HEK293 (cell line): ENCODE data around the gene GPR146.

Source experiments
- CTCF ChIA-PET: fragments of 350-600 bp; formaldehyde crosslinking; extraction: SDS; loops from one replicate; lab custom pipeline; 2021; ENCODE audit warnings: antibody characterized with exemption; lab: Yijun Ruan, JAX
- POLR2A ChIA-PET: fragments of 300-600 bp; formaldehyde crosslinking; extraction: SDS; loops from one replicate; lab custom pipeline; 2020; ENCODE audit warnings: antibody characterized with exemption, inconsistent platforms; lab: Yijun Ruan, JAX
- H3K27ac ChIP-seq: fragments of 200-500 bp; sonication (Bioruptor generic); 2 replicates; pipeline ENCODE4 v1.5.1; 2014; ENCODE audit warnings: low read depth, low read length, control low read depth, inconsistent platforms; ENCODE audit errors: extremely low read depth
- H3K36me3 ChIP-seq, 2 experiments: fragments of 200-500 bp in 1 of 2; sonication (Bioruptor generic) in 1 of 2; 1 replicate in 1 of 2; 2 replicates in 1 of 2; pipeline ENCODE4 v1.5.1; 2014 to 2017; ENCODE audit warnings: inconsistent platforms in 2 of 2, low read length in 2 of 2; ENCODE audit not compliant: control insufficient read depth in 2 of 2, insufficient read depth in 1 of 2
- H3K4me1 ChIP-seq: fragments of 200-500 bp; sonication (Bioruptor generic); 2 replicates; pipeline ENCODE4 v1.5.1; 2014; ENCODE audit warnings: mild to moderate bottlenecking, low read length, inconsistent platforms; ENCODE audit not compliant: control insufficient read depth, insufficient read depth
- H3K4me3 ChIP-seq: 2 replicates; pipeline ENCODE4 v1.5.1; 2011; ENCODE audit warnings: low read depth, mild to moderate bottlenecking, control low read depth, low read length, moderate library complexity
- H3K9me3 ChIP-seq: fragments of 200-500 bp; sonication (Bioruptor generic); 2 replicates; pipeline ENCODE4 v1.5.1; 2014; ENCODE audit warnings: low read depth, low read length, inconsistent platforms; ENCODE audit not compliant: control insufficient read depth, insufficient read depth
- GLIS1 ChIP-seq: fragments of 450-650 bp; formaldehyde crosslinking; IDR thresholded peaks from 2 replicates; pipeline ENCODE4 v1.5.1; 2016; ENCODE audit warnings: missing biosample characterization, missing genetic modification characterization
- GLIS2 ChIP-seq: fragments of 450-650 bp; formaldehyde crosslinking; IDR thresholded peaks from 2 replicates; pipeline ENCODE4 v1.5.1; 2016; ENCODE audit warnings: missing biosample characterization, missing genetic modification characterization
- KLF1 ChIP-seq: fragments of 450-650 bp; formaldehyde crosslinking; IDR thresholded peaks from 2 replicates; pipeline ENCODE4 v1.5.1; 2016; ENCODE audit warnings: missing biosample characterization, missing genetic modification characterization
- KLF7 ChIP-seq: fragments of 450-650 bp; formaldehyde crosslinking; IDR thresholded peaks from 2 replicates; pipeline ENCODE4 v1.5.1; 2016; ENCODE audit warnings: missing biosample characterization, missing genetic modification characterization, borderline replicate concordance
- KLF9 ChIP-seq: fragments of 450-650 bp; formaldehyde crosslinking; IDR thresholded peaks from 2 replicates; pipeline ENCODE4 v1.5.1; 2016; ENCODE audit warnings: missing biosample characterization, missing genetic modification characterization, low read depth
- MZF1 ChIP-seq: fragments of 450-650 bp; formaldehyde crosslinking; IDR thresholded peaks from 2 replicates; pipeline ENCODE4 v1.5.1; 2017; ENCODE audit warnings: missing biosample characterization, missing genetic modification characterization, borderline replicate concordance
- YY2 ChIP-seq: fragments of 450-650 bp; formaldehyde crosslinking; IDR thresholded peaks from 2 replicates; pipeline ENCODE4 v1.5.1; 2016; ENCODE audit warnings: missing biosample characterization, missing genetic modification characterization
- ZBTB1 ChIP-seq: fragments of 450-650 bp; formaldehyde crosslinking; IDR thresholded peaks from 2 replicates; pipeline ENCODE4 v1.5.1; 2016; ENCODE audit warnings: missing biosample characterization, missing genetic modification characterization
- ZFHX2 ChIP-seq: fragments of 450-650 bp; formaldehyde crosslinking; conservative IDR thresholded peaks from 2 replicates; pipeline ENCODE4 v1.5.1; 2016; ENCODE audit warnings: missing biosample characterization, missing genetic modification characterization
- ZFP69B ChIP-seq: fragments of 450-650 bp; formaldehyde crosslinking; IDR thresholded peaks from 2 replicates; pipeline ENCODE4 v1.5.1; 2016; ENCODE audit warnings: missing biosample characterization, missing genetic modification characterization
- ZIC2 ChIP-seq: fragments of 450-650 bp; formaldehyde crosslinking; IDR thresholded peaks from 2 replicates; pipeline ENCODE4 v1.5.1; 2016; ENCODE audit warnings: missing biosample characterization, missing genetic modification characterization
- ZNF140 ChIP-seq: fragments of 450-650 bp; formaldehyde crosslinking; IDR thresholded peaks from 2 replicates; pipeline ENCODE4 v1.5.1; 2016; ENCODE audit warnings: missing biosample characterization, missing genetic modification characterization
- ZNF23 ChIP-seq: fragments of 450-650 bp; formaldehyde crosslinking; IDR thresholded peaks from 2 replicates; pipeline ENCODE4 v1.5.1; 2016; ENCODE audit warnings: missing biosample characterization, missing genetic modification characterization, borderline replicate concordance
- ZNF248 ChIP-seq: fragments of 450-650 bp; formaldehyde crosslinking; IDR thresholded peaks from 2 replicates; pipeline ENCODE4 v1.5.1; 2017; ENCODE audit warnings: missing biosample characterization, missing genetic modification characterization
- ZNF354C ChIP-seq: fragments of 450-650 bp; formaldehyde crosslinking; IDR thresholded peaks from 2 replicates; pipeline ENCODE4 v1.5.1; 2016; ENCODE audit warnings: missing biosample characterization, missing genetic modification characterization, low read depth, borderline replicate concordance
- ZNF600 ChIP-seq: fragments of 450-650 bp; formaldehyde crosslinking; IDR thresholded peaks from 2 replicates; pipeline ENCODE4 v1.5.1; 2016; ENCODE audit warnings: missing biosample characterization, missing genetic modification characterization
- ZNF791 ChIP-seq: fragments of 450-650 bp; formaldehyde crosslinking; IDR thresholded peaks from 2 replicates; pipeline ENCODE4 v1.5.1; 2016; ENCODE audit warnings: missing biosample characterization, missing genetic modification characterization
- ZNF830 ChIP-seq: fragments of 450-650 bp; IDR thresholded peaks from 2 replicates; pipeline ENCODE4 v1.5.0; 2018; ENCODE audit warnings: missing biosample characterization, missing genetic modification characterization, low read depth, mild to moderate bottlenecking, moderate library complexity
- TF ChIP-seq, protein P1 (sequence below): fragments of 450-650 bp; formaldehyde crosslinking; IDR thresholded peaks from 2 replicates; pipeline ENCODE4 v1.5.1; 2016; ENCODE audit warnings: missing biosample characterization, missing genetic modification characterization

The GPR146 gene

DNA sequence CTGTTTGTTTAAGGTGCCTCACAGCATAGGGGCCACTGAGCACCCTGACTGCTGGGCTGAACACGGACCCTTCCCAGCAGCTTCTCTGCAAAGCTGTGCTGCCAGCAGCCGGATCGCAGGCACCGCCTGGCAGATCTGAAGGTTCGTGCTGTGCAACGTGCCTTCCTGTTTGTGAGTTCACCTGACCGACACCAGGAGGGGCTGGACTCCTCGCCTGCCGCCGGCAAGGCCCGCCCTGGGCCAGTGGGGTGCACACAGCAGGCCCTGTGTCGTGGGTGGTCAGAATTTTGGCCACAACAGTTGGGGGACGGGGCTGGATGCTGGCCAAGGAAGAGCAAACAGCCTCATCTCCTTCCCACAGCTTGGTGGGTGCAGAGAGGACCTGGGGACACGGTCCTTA is 48.8 kb upstream of the GPR146 start:
- H3K4me3 ChIP-seq, result no peak overlapping the region
- TF ChIP-seq GLIS2 (tag by site-specific recombination) (no peak), ZNF600 (peak; percentile 52; the same call in 1 of the 2 replicates), ZFP69B (tag by site-specific recombination) (no peak), MZF1 (tag by site-specific recombination) (no peak)
- CTCF ChIA-PET, result interaction anchor here (0.6 to 7.4 kb wide), 5 partner anchors 52 to 179 kb away, joined by 3 to 149 read pairs (median 15); no protein-coding TSS in a partner anchor
- H3K4me1 ChIP-seq, result no peaks in the 10 kb centered on the region; the same call in 1 of the 2 replicates
- POLR2A ChIA-PET, result no interaction called here
- H3K36me3 ChIP-seq, result peaks cover 0 to 11% of the 10 kb centered on the region in 2 experiments; a peak in 1 of 3 replicates
- H3K9me3 ChIP-seq, result no peaks in the 10 kb centered on the region
- H3K27ac ChIP-seq, result no peak overlapping the region

DNA sequence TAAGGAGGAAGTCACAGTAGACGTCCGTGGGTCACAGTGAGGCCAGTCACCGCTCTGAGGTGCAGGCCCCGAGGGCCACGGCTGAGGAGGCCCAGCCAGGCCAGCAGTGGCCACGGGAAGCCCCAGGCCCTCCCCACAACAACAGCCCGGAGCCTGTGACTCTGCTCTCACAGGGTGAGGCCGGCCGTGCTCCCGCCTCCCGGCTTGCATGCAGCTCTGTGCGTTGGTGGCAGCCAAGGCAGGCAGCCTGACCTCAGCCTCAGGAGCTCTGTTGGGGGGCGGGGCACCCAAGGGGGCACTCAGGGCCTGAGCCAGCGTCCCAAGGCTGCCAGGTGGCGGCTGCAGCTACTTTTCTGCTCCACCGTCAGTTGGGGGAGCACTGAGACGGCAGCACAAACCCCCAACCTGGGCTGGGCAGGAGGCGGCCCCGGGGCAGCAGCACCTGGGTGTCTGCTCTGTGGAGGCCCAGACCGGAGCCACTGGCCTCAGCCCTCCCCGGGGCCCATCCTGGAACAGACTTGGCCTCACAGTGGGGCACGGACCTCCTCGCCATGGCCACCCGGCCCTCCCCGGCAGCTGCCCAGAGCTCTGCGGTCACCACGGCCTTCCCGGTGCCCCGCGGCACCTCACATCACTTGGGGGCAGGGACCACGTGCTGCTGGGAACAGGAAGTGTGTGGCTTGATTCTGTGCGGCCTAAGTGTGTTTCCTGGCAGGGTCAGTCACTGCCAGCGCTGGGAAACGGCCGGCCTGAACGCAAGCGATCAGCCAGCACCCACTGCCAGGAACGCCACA is 48.1 kb upstream of the GPR146 start:
- H3K36me3 ChIP-seq, result peaks cover 0 to 11% of the 10 kb centered on the region in 2 experiments; a peak in 1 of 3 replicates
- TF ChIP-seq GLIS1 (tag by site-specific recombination) (peak; percentile 78), ZIC2 (tag by site-specific recombination) (peak; percentile 30; the same call in 1 of the 2 replicates), ZNF23 (tag by site-specific recombination) (no peak)
- H3K27ac ChIP-seq, result no peak overlapping the region
- H3K9me3 ChIP-seq, result no peaks in the 10 kb centered on the region
- H3K4me1 ChIP-seq, result no peaks in the 10 kb centered on the region; the same call in 1 of the 2 replicates
- ChIA-PET CTCF (interaction anchor here (0.6 to 7.4 kb wide), 4 partner anchors 69 to 178 kb away, joined by 3 to 149 read pairs (median 56); no protein-coding TSS in a partner anchor), POLR2A (no interaction called here)
- no peak overlapping the region for H3K4me3 ChIP-seq

DNA sequence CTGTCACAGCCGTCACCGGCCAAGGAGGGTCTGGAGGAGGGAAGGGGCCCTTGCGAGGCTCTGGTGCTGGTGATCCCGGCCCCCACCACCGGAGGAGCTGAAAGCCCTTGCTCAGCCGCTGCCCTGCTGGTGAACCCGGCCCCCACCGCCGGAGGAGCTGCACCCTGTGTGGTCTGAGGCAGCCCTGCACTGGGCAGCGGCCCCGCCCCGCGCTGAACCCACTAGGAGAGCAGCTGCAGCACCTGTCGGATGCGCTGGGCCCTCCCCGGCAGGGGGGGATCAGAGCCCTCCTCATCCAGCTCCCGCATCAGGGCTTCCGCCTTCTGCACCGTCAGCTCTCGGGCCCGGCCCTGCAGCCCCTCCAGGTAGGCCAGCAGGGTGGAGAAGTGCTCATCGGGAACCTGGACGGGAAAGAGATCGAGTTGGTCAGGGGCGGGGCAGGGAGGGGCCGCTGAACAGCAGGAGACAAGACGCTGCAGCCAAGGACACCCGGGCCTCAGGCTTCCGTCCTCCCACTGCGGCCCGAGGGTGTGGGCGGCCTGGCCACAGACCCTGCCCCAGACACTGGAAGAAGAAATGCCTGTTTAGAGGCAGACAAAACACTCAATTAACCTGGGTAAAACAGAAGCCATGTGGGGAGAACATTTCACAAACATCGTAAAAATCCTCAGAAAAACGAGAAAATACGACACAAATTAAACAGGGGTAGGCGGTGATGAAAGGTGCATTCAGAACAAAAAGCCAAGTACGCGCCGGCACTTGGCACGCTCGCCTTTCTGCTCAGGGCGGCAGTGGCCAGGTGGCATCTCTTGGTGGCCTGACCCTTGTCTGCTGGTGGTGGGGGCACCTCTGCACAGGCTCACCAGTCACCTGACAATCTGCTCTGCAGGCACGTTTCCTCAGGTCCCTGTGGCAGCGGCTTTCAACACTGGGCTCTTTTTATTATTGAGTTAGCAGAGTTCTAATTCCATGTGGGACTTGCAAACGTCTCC is 46.6 kb upstream of the GPR146 start:
- ChIA-PET CTCF (interaction anchor here (0.8 to 7.4 kb wide), 2 partner anchors 13 to 177 kb away, joined by 4 to 106 read pairs; no protein-coding TSS in a partner anchor), POLR2A (interaction anchor here (0.9 to 1.0 kb wide), 2 partner anchors 23 to 158 kb away, joined by 3 to 4 read pairs; no protein-coding TSS in a partner anchor)

DNA sequence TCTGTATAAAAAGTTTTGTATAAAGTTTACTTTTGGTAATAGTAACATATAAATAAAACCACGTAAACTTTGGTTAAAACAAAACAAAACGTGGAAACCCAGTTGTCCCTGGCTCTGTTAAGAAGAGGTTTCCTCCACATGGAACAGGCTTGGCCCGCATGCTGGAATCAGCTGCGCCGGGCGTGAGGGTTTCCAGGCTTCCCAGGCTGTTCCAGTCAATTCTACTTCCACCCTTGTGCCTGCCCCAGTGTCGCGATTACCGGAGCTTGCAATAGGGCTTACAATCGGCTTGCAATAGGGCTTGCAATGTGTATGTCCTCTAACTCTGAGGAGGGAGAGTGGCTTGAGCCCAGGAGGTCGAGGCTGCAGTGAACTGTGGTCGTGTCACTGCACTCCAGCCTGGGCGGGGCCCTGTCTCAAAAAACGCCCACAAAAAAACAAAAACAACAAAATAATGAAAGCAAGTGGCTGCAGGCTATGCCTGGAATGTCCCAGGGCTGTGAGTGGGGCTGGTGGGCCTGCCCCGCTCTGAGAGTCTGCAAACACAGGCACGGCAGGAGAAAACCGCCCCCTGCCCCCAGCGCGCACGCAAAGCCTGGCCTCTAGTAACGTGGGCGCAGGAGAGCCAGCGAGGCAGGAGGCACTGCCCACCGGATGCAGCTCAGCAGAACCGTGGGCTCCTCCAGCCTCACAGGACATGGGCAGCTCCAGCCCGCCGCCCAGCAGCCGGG is 45.0 kb upstream of the GPR146 start:
- Histone ChIP-seq H3K36me3 (peaks cover 0 to 11% of the 10 kb centered on the region in 2 experiments; a peak in 1 of 3 replicates), H3K27ac (no peak overlapping the region), H3K9me3 (no peaks in the 10 kb centered on the region), H3K4me3 (no peak overlapping the region), H3K4me1 (no peaks in the 10 kb centered on the region)
- POLR2A ChIA-PET, result interaction anchor here (1.0 kb wide), 1 partner anchor 25 kb away, joined by 4 read pairs; no protein-coding TSS in a partner anchor
- CTCF ChIA-PET, result interaction anchor here (0.9 kb wide), 1 partner anchor 66 kb away, joined by 7 read pairs; no protein-coding TSS in a partner anchor
- TF ChIP-seq KLF7 (no peak), KLF9 (tag by site-specific recombination) (no peak), YY2 (tag by site-specific recombination) (no peak), ZNF830 (tag by site-specific recombination) (no peak), ZFHX2 (tag by site-specific recombination) (peak; percentile 27; the same call in 1 of the 2 replicates), ZNF140 (tag by site-specific recombination) (no peak), ZBTB1 (tag by site-specific recombination) (no peak), GLIS2 (tag by site-specific recombination) (no peak), ZNF354C (no peak), ZNF791 (no peak)
- TF ChIP-seq, protein P1, sequence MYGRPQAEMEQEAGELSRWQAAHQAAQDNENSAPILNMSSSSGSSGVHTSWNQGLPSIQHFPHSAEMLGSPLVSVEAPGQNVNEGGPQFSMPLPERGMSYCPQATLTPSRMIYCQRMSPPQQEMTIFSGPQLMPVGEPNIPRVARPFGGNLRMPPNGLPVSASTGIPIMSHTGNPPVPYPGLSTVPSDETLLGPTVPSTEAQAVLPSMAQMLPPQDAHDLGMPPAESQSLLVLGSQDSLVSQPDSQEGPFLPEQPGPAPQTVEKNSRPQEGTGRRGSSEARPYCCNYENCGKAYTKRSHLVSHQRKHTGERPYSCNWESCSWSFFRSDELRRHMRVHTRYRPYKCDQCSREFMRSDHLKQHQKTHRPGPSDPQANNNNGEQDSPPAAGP (tag by site-specific recombination), result no peak

More for the DNA sequence above, 46.6 kb upstream of the GPR146 start:
- Histone ChIP-seq H3K36me3 (peaks cover 0 to 11% of the 10 kb centered on the region in 2 experiments; a peak in 1 of 3 replicates), H3K4me3 (no peak overlapping the region), H3K27ac (no peak overlapping the region), H3K4me1 (no peaks in the 10 kb centered on the region; the same call in 1 of the 2 replicates), H3K9me3 (no peaks in the 10 kb centered on the region)
- peak; percentile 84 for TF ChIP-seq GLIS1 (tag by site-specific recombination)
- TF ChIP-seq ZNF248, result no peak
- TF ChIP-seq KLF1, result peak; percentile 77
- peak; percentile 53 for TF ChIP-seq ZIC2 (tag by site-specific recombination)
- TF ChIP-seq ZFHX2 (tag by site-specific recombination), result peak; percentile 36
